ENCODE data around the gene VILL.

GRCh38 chr3:37990527-37990926 is at the start of gene VILL:
- TF ChIP-seq, protein P1, sequence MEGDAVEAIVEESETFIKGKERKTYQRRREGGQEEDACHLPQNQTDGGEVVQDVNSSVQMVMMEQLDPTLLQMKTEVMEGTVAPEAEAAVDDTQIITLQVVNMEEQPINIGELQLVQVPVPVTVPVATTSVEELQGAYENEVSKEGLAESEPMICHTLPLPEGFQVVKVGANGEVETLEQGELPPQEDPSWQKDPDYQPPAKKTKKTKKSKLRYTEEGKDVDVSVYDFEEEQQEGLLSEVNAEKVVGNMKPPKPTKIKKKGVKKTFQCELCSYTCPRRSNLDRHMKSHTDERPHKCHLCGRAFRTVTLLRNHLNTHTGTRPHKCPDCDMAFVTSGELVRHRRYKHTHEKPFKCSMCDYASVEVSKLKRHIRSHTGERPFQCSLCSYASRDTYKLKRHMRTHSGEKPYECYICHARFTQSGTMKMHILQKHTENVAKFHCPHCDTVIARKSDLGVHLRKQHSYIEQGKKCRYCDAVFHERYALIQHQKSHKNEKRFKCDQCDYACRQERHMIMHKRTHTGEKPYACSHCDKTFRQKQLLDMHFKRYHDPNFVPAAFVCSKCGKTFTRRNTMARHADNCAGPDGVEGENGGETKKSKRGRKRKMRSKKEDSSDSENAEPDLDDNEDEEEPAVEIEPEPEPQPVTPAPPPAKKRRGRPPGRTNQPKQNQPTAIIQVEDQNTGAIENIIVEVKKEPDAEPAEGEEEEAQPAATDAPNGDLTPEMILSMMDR (IDR thresholded peaks at IDR 0.05), result no peak
- TF ChIP-seq POLR2A (IDR thresholded peaks at IDR 0.05), result no peak
